Astrocyte (in vitro differentiated cells and primary cell): ENCODE measurements around the gene ADGRE2. TPM values are rescaled to one million over a fixed set of nuclear protein-coding genes. Genes with fewer than 3 reads are reported as not detected.
"Not testable (repeated sequence)": the region's sequence is repeated elsewhere in the genome, so short reads cannot be mapped to it uniquely, and the experiment has no call there.

Source experiments
- DNase-seq: peaks from one replicate; pipeline ENCODE4 v3.0.0-alpha.2; 2010; ENCODE audit warnings: low read depth
- FAIRE-seq: peaks from 2 replicates; lab custom pipeline; 2011; peaks lifted over from hg19 to GRCh38; lab: Jason Lieb, UNC
- H2AFZ ChIP-seq: 2 replicates; pipeline ENCODE4 v1.6.0; 2012; ENCODE audit warnings: low read depth, low read length, inconsistent platforms
- H3K27ac ChIP-seq: 2 replicates; pipeline ENCODE4 v1.5.1; 2011; ENCODE audit warnings: low read depth, low read length, inconsistent platforms
- H3K27me3 ChIP-seq: 2 replicates; pipeline ENCODE4 v1.6.0; 2011; ENCODE audit warnings: low read length, inconsistent platforms; ENCODE audit not compliant: insufficient read depth
- H3K36me3 ChIP-seq: 2 replicates; pipeline ENCODE4 v1.5.1; 2011; ENCODE audit warnings: low read length, inconsistent platforms; ENCODE audit not compliant: insufficient read depth
- H3K4me1 ChIP-seq: 2 replicates; pipeline ENCODE4 v1.5.1; 2011; ENCODE audit warnings: low read length, inconsistent platforms; ENCODE audit not compliant: insufficient read depth
- H3K4me2 ChIP-seq: 2 replicates; pipeline ENCODE4 v1.6.0; 2012; ENCODE audit warnings: low read length, inconsistent platforms
- H3K4me3 ChIP-seq: 2 replicates; pipeline ENCODE4 v1.5.1; 2011; ENCODE audit warnings: low read depth, mild to moderate bottlenecking, low read length, inconsistent platforms; ENCODE audit not compliant: insufficient read depth
- H3K79me2 ChIP-seq: 2 replicates; pipeline ENCODE4 v1.6.0; 2012; ENCODE audit warnings: mild to moderate bottlenecking, low read length, inconsistent platforms; ENCODE audit not compliant: insufficient read depth
- H3K9ac ChIP-seq: 2 replicates; pipeline ENCODE4 v1.6.0; 2012; ENCODE audit warnings: mild to moderate bottlenecking, low read length, inconsistent platforms
- H3K9me3 ChIP-seq: 2 replicates; pipeline ENCODE4 v1.5.1; 2012; ENCODE audit warnings: low read depth, mild to moderate bottlenecking, low read length, inconsistent platforms; ENCODE audit not compliant: insufficient read depth
- H4K20me1 ChIP-seq: 2 replicates; pipeline ENCODE4 v1.6.0; 2012; ENCODE audit warnings: low read length, inconsistent platforms; ENCODE audit not compliant: insufficient read depth
- H3K27ac Mint-ChIP-seq: one replicate; pipeline ENCODE4 v1.8.0; 2021; ENCODE audit warnings: mild to moderate bottlenecking, mixed read lengths; ENCODE audit not compliant: unreplicated experiment
- H3K27me3 Mint-ChIP-seq: one replicate; pipeline ENCODE4 v1.8.0; 2021; ENCODE audit warnings: low read depth, mixed read lengths; ENCODE audit not compliant: unreplicated experiment
- H3K36me3 Mint-ChIP-seq: one replicate; pipeline ENCODE4 v1.8.0; 2021; ENCODE audit warnings: low read depth, mixed read lengths; ENCODE audit not compliant: unreplicated experiment
- H3K4me1 Mint-ChIP-seq: one replicate; pipeline ENCODE4 v1.8.0; 2021; ENCODE audit warnings: low read depth, mixed read lengths; ENCODE audit not compliant: unreplicated experiment
- H3K4me3 Mint-ChIP-seq: one replicate; pipeline ENCODE4 v1.8.0; 2021; ENCODE audit warnings: mild to moderate bottlenecking, moderate library complexity, mixed read lengths; ENCODE audit not compliant: unreplicated experiment
- H3K9me3 Mint-ChIP-seq: one replicate; pipeline ENCODE4 v1.8.0; 2021; ENCODE audit warnings: mild to moderate bottlenecking, mixed read lengths; ENCODE audit not compliant: unreplicated experiment
- CTCF ChIP-seq: IDR thresholded peaks from 2 replicates; pipeline ENCODE4 v1.5.1; 2011; ENCODE audit warnings: low read depth, mild to moderate bottlenecking, inconsistent platforms, low read length, moderate library complexity; ENCODE audit not compliant: insufficient read depth
- EZH2 ChIP-seq: IDR thresholded peaks from 2 replicates; pipeline ENCODE4 v1.6.1; 2012; ENCODE audit warnings: mild to moderate bottlenecking, low read length, inconsistent platforms; ENCODE audit not compliant: insufficient read depth
- total RNA-seq: library from RNA; stranded (reverse); gene quantifications from 2 replicates; pipeline ENCODE4 v1.2.1, GENCODE V29; 2021

ADGRE2 gene
- total RNA-seq, 1 donor from 2014 or later = 0.34 TPM

GRCh38 chr19:14774373-14774772 is 4.0 kb downstream of the ADGRE2 start:
- Histone ChIP-seq H3K4me2 (no peak overlapping the region), H3K27me3 (no peaks in the 10 kb centered on the region), H2AFZ (no peak overlapping the region), H3K4me3 (no peak overlapping the region), H3K36me3 (no peaks in the 10 kb centered on the region), H3K79me2 (no peaks in the 10 kb centered on the region), H4K20me1 (no peaks in the 10 kb centered on the region), H3K9me3 (no peaks in the 10 kb centered on the region), H3K27ac (no peak overlapping the region), H3K9ac (no peak overlapping the region), H3K4me1 (no peaks in the 10 kb centered on the region)
- Mint-ChIP-seq H3K4me1 (no peaks in the 10 kb centered on the region), H3K27me3 (peaks cover 32% of the 10 kb centered on the region), H3K9me3 (no peaks in the 10 kb centered on the region), H3K27ac (no peak overlapping the region), H3K4me3 (no peak overlapping the region), H3K36me3 (no peaks in the 10 kb centered on the region)
- DNase-seq (no peak), FAIRE-seq (no peak)
- TF ChIP-seq EZH2 = no peak
- no peak for TF ChIP-seq CTCF

- H3K4me1 ChIP-seq, H4K20me1 ChIP-seq, FAIRE-seq, H3K36me3 ChIP-seq, H3K4me1 Mint-ChIP-seq, H3K36me3 Mint-ChIP-seq, H3K9ac ChIP-seq, H3K9me3 Mint-ChIP-seq, H3K27ac ChIP-seq, H3K4me3 ChIP-seq, H3K27me3 ChIP-seq, H3K27ac Mint-ChIP-seq, DNase-seq, H3K4me3 Mint-ChIP-seq, H2AFZ ChIP-seq, H3K4me2 ChIP-seq, H3K9me3 ChIP-seq, H3K79me2 ChIP-seq: not testable (repeated sequence)
- peaks cover 31% of the 10 kb centered on the region for H3K27me3 Mint-ChIP-seq
These were observed 4.6 kb downstream of the ADGRE2 start for GRCh38 chr19:14773722-14774121.

- Mint-ChIP-seq H3K36me3 (no peaks in the 10 kb centered on the region), H3K4me1 (no peaks in the 10 kb centered on the region), H3K27ac (no peak overlapping the region), H3K4me3 (no peak overlapping the region), H3K27me3 (peaks cover 28% of the 10 kb centered on the region), H3K9me3 (no peaks in the 10 kb centered on the region)
- no peaks in the 10 kb centered on the region for H3K9me3 ChIP-seq
- H3K9ac ChIP-seq = no peak overlapping the region
- no peaks in the 10 kb centered on the region for H4K20me1 ChIP-seq
- H3K27me3 ChIP-seq = no peaks in the 10 kb centered on the region
- no peak overlapping the region for H2AFZ ChIP-seq
- DNase-seq (no peak), FAIRE-seq (no peak)
- H3K4me3 ChIP-seq = no peak overlapping the region
- no peaks in the 10 kb centered on the region for H3K79me2 ChIP-seq
- no peaks in the 10 kb centered on the region for H3K4me1 ChIP-seq
- no peak overlapping the region for H3K27ac ChIP-seq
- H3K36me3 ChIP-seq = no peaks in the 10 kb centered on the region
- no peak for TF ChIP-seq EZH2
- no peak for TF ChIP-seq CTCF
- H3K4me2 ChIP-seq = no peak overlapping the region
These were observed 5.4 kb downstream of the ADGRE2 start for GRCh38 chr19:14772995-14773394.
